SK-N-SH (cell line): ENCODE measurements around the gene KCTD15. TPM values are rescaled to one million over a fixed set of nuclear protein-coding genes. Genes with fewer than 3 reads are reported as not detected.
A peak's percentile ranks its signal among the peaks of the same experiment; 100 is the strongest.

Experiments used
- CTCF ChIA-PET: fragments of 300-600, 350-600 bp; formaldehyde crosslinking; extraction: SDS; loops from one replicate; lab custom pipeline; 2021; lab: Yijun Ruan, JAX
- POLR2A ChIA-PET: fragments of 350-600 bp; sonication (Branson Sonifier 250); formaldehyde crosslinking; extraction: SDS; loops from one replicate; lab custom pipeline; 2020; ENCODE audit warnings: antibody characterized with exemption, inconsistent platforms; lab: Yijun Ruan, JAX
- DNase-seq: peaks from one replicate; pipeline ENCODE4 v3.0.0; 2012
- H2AFZ ChIP-seq: fragments of 200-600 bp; sonication (generic); 2 replicates; pipeline ENCODE4 v1.8.1; 2016; ENCODE audit warnings: antibody characterized with exemption, mild to moderate bottlenecking, low read depth
- H3F3A ChIP-seq: fragments of 200-600 bp; sonication (generic); replicated peaks from 2 replicates; pipeline ENCODE3; 2016; ENCODE audit warnings: antibody characterized with exemption, mild to moderate bottlenecking; ENCODE audit not compliant: insufficient read depth
- H3K27ac ChIP-seq, 2 experiments: fragments of 200-500 bp in 1 of 2; fragments of 200-600 bp in 1 of 2; sonication (Bioruptor generic) in 1 of 2; sonication (generic), shearing (Covaris generic) in 1 of 2; 2 replicates each; pipeline versions ENCODE4 v1.5.1 to v1.6.1; 2014 to 2016; ENCODE audit warnings: low read depth in 2 of 2, inconsistent platforms in 1 of 2, low read length in 1 of 2, mild to moderate bottlenecking in 1 of 2, mixed read lengths in 1 of 2
- H3K27me3 ChIP-seq: fragments of 200-600 bp; sonication (generic), shearing (Covaris generic); 2 replicates; pipeline ENCODE4 v1.6.1; 2016; ENCODE audit warnings: mixed run types; ENCODE audit not compliant: insufficient read depth
- H3K36me3 ChIP-seq, 2 experiments: fragments of 200-500 bp in 1 of 2; fragments of 200-600 bp in 1 of 2; sonication (Bioruptor generic) in 1 of 2; sonication (generic) in 1 of 2; replicated peaks in 1 of 2; 2 replicates each; pipeline versions ENCODE3 to v1.5.1; 2014 to 2016; ENCODE audit warnings: low read length in 1 of 2, mild to moderate bottlenecking in 1 of 2; ENCODE audit not compliant: insufficient read depth in 2 of 2, control insufficient read depth in 1 of 2
- H3K4me1 ChIP-seq, 2 experiments: fragments of 200-500 bp in 1 of 2; fragments of 200-600 bp in 1 of 2; sonication (Bioruptor generic) in 1 of 2; sonication (generic), shearing (Covaris generic) in 1 of 2; 2 replicates each; pipeline versions ENCODE4 v1.5.1 to v1.6.1; 2014 to 2016; ENCODE audit warnings: low read depth in 1 of 2, low read length in 1 of 2, mixed run types in 1 of 2; ENCODE audit not compliant: insufficient read depth in 2 of 2, control insufficient read depth in 1 of 2
- H3K4me2 ChIP-seq: fragments of 200-600 bp; sonication (generic), shearing (Covaris generic); 2 replicates; pipeline ENCODE4 v1.6.1; 2017; ENCODE audit warnings: mixed run types
- H3K4me3 ChIP-seq, 2 experiments: fragments of 200-500 bp in 1 of 2; fragments of 200-600 bp in 1 of 2; sonication (Bioruptor generic) in 1 of 2; sonication (generic), shearing (Covaris generic) in 1 of 2; 2 replicates each; pipeline versions ENCODE4 v1.5.1 to v1.8.1; 2014 to 2016; ENCODE audit warnings: low read depth in 2 of 2, inconsistent platforms in 1 of 2, low read length in 1 of 2, mild to moderate bottlenecking in 1 of 2, mixed read lengths in 1 of 2, moderate library complexity in 1 of 2
- H3K79me2 ChIP-seq: fragments of 200-600 bp; sonication (generic); 2 replicates; pipeline ENCODE4 v1.8.1; 2017; ENCODE audit warnings: mild to moderate bottlenecking; ENCODE audit not compliant: insufficient read depth
- H3K9ac ChIP-seq: fragments of 200-600 bp; sonication (generic); 2 replicates; pipeline ENCODE4 v1.6.1; 2017; ENCODE audit warnings: mixed run types
- H3K9me2 ChIP-seq: fragments of 200-600 bp; sonication (generic); 2 replicates; pipeline ENCODE4 v1.6.1; 2017; ENCODE audit warnings: mixed run types
- H3K9me3 ChIP-seq: fragments of 200-600 bp; sonication (generic); 2 replicates; pipeline ENCODE4 v1.6.1; 2017; ENCODE audit warnings: mixed run types, mild to moderate bottlenecking, moderate library complexity
- H4K20me1 ChIP-seq: fragments of 200-600 bp; sonication (generic); 2 replicates; pipeline ENCODE4 v1.6.1; 2017; ENCODE audit warnings: mild to moderate bottlenecking, mixed run types; ENCODE audit not compliant: insufficient read depth
- CHD2 ChIP-seq: fragments of 150-350 bp; IDR thresholded peaks from 2 replicates; pipeline ENCODE4 v1.6.1; 2018; ENCODE audit warnings: low read length; ENCODE audit not compliant: partially characterized antibody
- EP300 ChIP-seq, 2 experiments: IDR thresholded peaks; 2 replicates each; pipeline versions ENCODE4 v1.4.0 to v1.6.1; 2012; ENCODE audit warnings: borderline replicate concordance in 1 of 2, low read depth in 1 of 2, low read length in 1 of 2
- EZH2phosphoT487 ChIP-seq: fragments of 200-600 bp; sonication (generic); IDR thresholded peaks from 2 replicates; pipeline ENCODE4 v1.6.1; 2017; ENCODE audit warnings: low read depth, mixed run types, mild to moderate bottlenecking, antibody characterized with exemption, moderate library complexity, borderline replicate concordance
- FOSL2 ChIP-seq: IDR thresholded peaks from 2 replicates; pipeline ENCODE4 v1.4.0; 2012; ENCODE audit warnings: low read depth, mild to moderate bottlenecking, moderate library complexity, borderline replicate concordance
- FOXJ3 ChIP-seq: sonication (generic); formaldehyde crosslinking; IDR thresholded peaks from 2 replicates; pipeline ENCODE4 v1.5.1; 2020; ENCODE audit warnings: mild to moderate bottlenecking, missing genetic modification reagents
- FOXM1 ChIP-seq: IDR thresholded peaks from 2 replicates; pipeline ENCODE4 v1.4.0; 2012; ENCODE audit warnings: low read depth, mild to moderate bottlenecking
- GABPA ChIP-seq: IDR thresholded peaks from 2 replicates; pipeline ENCODE4 v1.4.0; 2012; ENCODE audit warnings: low read depth, mild to moderate bottlenecking
- JUND ChIP-seq: IDR thresholded peaks from 2 replicates; pipeline ENCODE4 v1.4.0; 2012
- NFIC ChIP-seq: IDR thresholded peaks from 2 replicates; pipeline ENCODE4 v1.4.0; 2012; ENCODE audit warnings: borderline replicate concordance
- PBX3 ChIP-seq: IDR thresholded peaks from 2 replicates; pipeline ENCODE4; 2012
- POLR2AphosphoS5 ChIP-seq: IDR thresholded peaks from 2 replicates; pipeline ENCODE4 v1.6.1; 2012; ENCODE audit warnings: low read depth, low read length
- RCOR1 ChIP-seq: fragments of 150-350 bp; IDR thresholded peaks from 2 replicates; pipeline ENCODE4 v1.6.1; 2017; ENCODE audit warnings: antibody characterized with exemption, low read length
- REST ChIP-seq: IDR thresholded peaks from 2 replicates; pipeline ENCODE4 v1.6.1; 2012; ENCODE audit warnings: mild to moderate bottlenecking, low read depth, low read length, moderate library complexity
- RFX5 ChIP-seq: IDR thresholded peaks from 2 replicates; pipeline ENCODE4 v1.6.1; 2012; ENCODE audit warnings: mild to moderate bottlenecking, improper control_type of control experiment, low read length
- RXRA ChIP-seq: IDR thresholded peaks from 2 replicates; pipeline ENCODE4 v1.4.0; 2012; ENCODE audit warnings: low read depth, mild to moderate bottlenecking, borderline replicate concordance
- TEAD4 ChIP-seq: IDR thresholded peaks from 2 replicates; pipeline ENCODE4 v1.4.0; 2012; ENCODE audit warnings: mild to moderate bottlenecking, borderline replicate concordance; ENCODE audit not compliant: insufficient read depth
- YY1 ChIP-seq: IDR thresholded peaks from 2 replicates; pipeline ENCODE4 v1.4.0; 2012; ENCODE audit warnings: low read depth, mild to moderate bottlenecking
- ZBTB33 ChIP-seq: IDR thresholded peaks from 2 replicates; pipeline ENCODE4 v1.4.0; 2012; ENCODE audit warnings: low read depth, borderline replicate concordance
- WGBS: methylation state at CpG from one replicate; pipeline ENCODE4 v1.1.6; 2017; ENCODE audit warnings: low lambda C conversion rate; 5-methylcytosine and 5-hydroxymethylcytosine counted together
- polyA plus RNA-seq, 3 experiments: library from polyadenylated mRNA; depleted of rRNA; stranded (reverse); fragments of >200 nt; gene quantifications; 2 replicates each; pipeline ENCODE4 v1.2.3, GENCODE V29; 2012
- TF ChIP-seq, protein P1 (sequence below): IDR thresholded peaks from 2 replicates; pipeline ENCODE4 v1.4.0; 2012; ENCODE audit warnings: low read depth
- TF ChIP-seq, protein P2 (sequence below): fragments of 150-350 bp; IDR thresholded peaks from 2 replicates; pipeline ENCODE4 v1.6.1; 2017; ENCODE audit warnings: antibody characterized with exemption, low read length, low read depth, borderline replicate concordance
- TF ChIP-seq, protein P3 (sequence below): fragments of 200-600 bp; sonication (generic); IDR thresholded peaks from 2 replicates; pipeline ENCODE4 v1.6.1; 2017; ENCODE audit warnings: antibody characterized with exemption, mild to moderate bottlenecking, moderate library complexity

Gene KCTD15
- polyA plus RNA-seq, 1 of the 3 experiments (the other 2 are of a cell fraction), result 15.5 TPM

DNA sequence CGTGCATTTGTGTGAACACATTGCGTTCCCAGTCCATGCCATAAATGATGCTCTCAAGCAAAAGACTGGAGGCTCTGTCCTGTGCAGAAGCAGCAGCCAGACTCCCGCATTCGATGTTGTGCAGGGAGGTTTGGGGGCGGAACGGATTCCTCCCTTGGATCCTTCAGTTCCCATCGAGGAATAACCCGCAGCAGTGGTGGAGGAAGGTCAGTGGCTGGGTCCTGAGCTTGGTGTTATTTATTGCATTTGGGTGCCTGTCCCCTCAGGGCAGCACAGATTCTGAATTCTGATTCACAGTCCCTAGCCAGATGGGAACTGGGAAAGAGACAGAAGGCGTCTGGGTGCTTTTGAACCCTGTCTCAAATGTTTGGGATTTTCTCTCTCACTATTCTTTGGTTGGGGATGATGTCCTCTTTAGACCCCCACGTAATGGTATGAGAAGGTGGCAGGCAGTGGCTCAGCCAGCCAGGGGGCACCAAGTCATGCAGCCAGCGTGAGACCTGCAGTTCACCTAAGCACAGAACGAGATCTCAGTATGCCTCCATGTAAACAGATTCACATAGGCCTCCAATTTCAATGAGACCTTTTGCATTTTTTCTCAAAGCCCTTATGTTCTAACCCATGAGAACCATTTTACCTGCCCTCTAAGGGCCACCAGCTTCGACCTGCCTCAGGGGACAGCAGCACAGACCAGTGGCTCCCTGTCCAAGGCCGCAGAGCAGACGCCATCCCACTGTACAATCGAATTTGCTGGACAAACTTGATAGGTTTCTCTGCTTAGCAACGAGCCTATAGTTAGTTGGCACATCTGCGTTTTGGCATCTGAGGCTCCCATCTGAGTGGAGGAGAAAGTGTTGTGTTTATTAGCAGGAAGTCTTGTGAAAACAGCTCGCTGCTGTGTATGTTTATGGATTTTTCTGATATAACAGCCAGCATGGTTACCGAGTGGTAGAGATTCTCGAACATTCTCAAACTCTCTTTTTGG, 17.8 kb downstream of the KCTD15 start:
- no peaks in the 10 kb centered on the region for H3K36me3 ChIP-seq
- H2AFZ ChIP-seq, result no peak overlapping the region
- no peaks in the 10 kb centered on the region for H4K20me1 ChIP-seq
- H3K9me2 ChIP-seq, result no peaks in the 10 kb centered on the region
- no peak overlapping the region for H3K9ac ChIP-seq
- H3K4me3 ChIP-seq, result no peak overlapping the region
- peak overlapping the region in 1 of 2 experiments; percentile 92; a peak in 2 of 4 replicates for H3K27ac ChIP-seq
- H3F3A ChIP-seq, result peaks cover 5% of the 10 kb centered on the region
- no peaks in the 10 kb centered on the region for H3K79me2 ChIP-seq
- ChIA-PET CTCF (interaction anchor here (0.6 to 4.4 kb wide), 7 partner anchors 18 to 282 kb away, joined by 3 to 40 read pairs (median 6); partner anchors contain the start of gene KCTD15), POLR2A (interaction anchor here (1.1 to 2.5 kb wide), 4 partner anchors 17 to 54 kb away, joined by 3 to 14 read pairs (median 8); partner anchors contain the start of gene KCTD15)
- peaks cover 0 to 42% of the 10 kb centered on the region in 2 experiments; a peak in 2 of 4 replicates for H3K4me1 ChIP-seq
- no peaks in the 10 kb centered on the region for H3K27me3 ChIP-seq
- no peaks in the 10 kb centered on the region for H3K9me3 ChIP-seq
- TF ChIP-seq REST, result no peak
- no peak for TF ChIP-seq NFIC
- TF ChIP-seq, protein P1, sequence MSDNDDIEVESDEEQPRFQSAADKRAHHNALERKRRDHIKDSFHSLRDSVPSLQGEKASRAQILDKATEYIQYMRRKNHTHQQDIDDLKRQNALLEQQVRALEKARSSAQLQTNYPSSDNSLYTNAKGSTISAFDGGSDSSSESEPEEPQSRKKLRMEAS, result no peak
- no peak for TF ChIP-seq FOXJ3 (CRISPR knock-in tag)
- TF ChIP-seq FOSL2, result no peak
- TF ChIP-seq, protein P2, sequence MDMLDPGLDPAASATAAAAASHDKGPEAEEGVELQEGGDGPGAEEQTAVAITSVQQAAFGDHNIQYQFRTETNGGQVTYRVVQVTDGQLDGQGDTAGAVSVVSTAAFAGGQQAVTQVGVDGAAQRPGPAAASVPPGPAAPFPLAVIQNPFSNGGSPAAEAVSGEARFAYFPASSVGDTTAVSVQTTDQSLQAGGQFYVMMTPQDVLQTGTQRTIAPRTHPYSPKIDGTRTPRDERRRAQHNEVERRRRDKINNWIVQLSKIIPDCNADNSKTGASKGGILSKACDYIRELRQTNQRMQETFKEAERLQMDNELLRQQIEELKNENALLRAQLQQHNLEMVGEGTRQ, result no peak
- no peak for TF ChIP-seq RXRA
- no peak for TF ChIP-seq JUND
- no peak; a peak in 1 of 4 replicates for TF ChIP-seq EP300 (IDR thresholded peaks at IDR 0.05; ENCODE audit: borderline replicate concordance in 1 of 2, low read depth in 1 of 2, low read length in 1 of 2)
- TF ChIP-seq CHD2, result peak; percentile 24
- 0 out of 2 replicates have a peak, but pooled peaks have one; percentile 30 for TF ChIP-seq RCOR1
- TF ChIP-seq TEAD4, result no peak
- TF ChIP-seq GABPA, result no peak
- no peak for TF ChIP-seq YY1
- no peak for TF ChIP-seq FOXM1
- TF ChIP-seq RFX5, result peak; percentile 77; the same call in 1 of the 2 replicates
- TF ChIP-seq EZH2phosphoT487, result no peak
- no peak for TF ChIP-seq ZBTB33
- no peak for TF ChIP-seq POLR2AphosphoS5
- TF ChIP-seq, protein P3, sequence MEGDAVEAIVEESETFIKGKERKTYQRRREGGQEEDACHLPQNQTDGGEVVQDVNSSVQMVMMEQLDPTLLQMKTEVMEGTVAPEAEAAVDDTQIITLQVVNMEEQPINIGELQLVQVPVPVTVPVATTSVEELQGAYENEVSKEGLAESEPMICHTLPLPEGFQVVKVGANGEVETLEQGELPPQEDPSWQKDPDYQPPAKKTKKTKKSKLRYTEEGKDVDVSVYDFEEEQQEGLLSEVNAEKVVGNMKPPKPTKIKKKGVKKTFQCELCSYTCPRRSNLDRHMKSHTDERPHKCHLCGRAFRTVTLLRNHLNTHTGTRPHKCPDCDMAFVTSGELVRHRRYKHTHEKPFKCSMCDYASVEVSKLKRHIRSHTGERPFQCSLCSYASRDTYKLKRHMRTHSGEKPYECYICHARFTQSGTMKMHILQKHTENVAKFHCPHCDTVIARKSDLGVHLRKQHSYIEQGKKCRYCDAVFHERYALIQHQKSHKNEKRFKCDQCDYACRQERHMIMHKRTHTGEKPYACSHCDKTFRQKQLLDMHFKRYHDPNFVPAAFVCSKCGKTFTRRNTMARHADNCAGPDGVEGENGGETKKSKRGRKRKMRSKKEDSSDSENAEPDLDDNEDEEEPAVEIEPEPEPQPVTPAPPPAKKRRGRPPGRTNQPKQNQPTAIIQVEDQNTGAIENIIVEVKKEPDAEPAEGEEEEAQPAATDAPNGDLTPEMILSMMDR, result no peak
- no peak for TF ChIP-seq PBX3
- no peak overlapping the region for H3K4me2 ChIP-seq
- DNase-seq, result peak; percentile 74
- 61% methylated on average over 21 of the region's 21 CpGs for WGBS
